Stimulated activated CD4-positive, alpha-beta T cell treated with anti-CD3 and anti-CD28 coated beads, Interleukin-4, amount 100 ng/mL, for 48 hours (primary cell): Measurements from ENCODE around the gene HERPUD1.
"Not testable (repeated sequence)": the region's sequence is repeated elsewhere in the genome, so short reads cannot be mapped to it uniquely, and the experiment has no call there.

Source experiments
- DNase-seq, 2 donors: peaks; one replicate each; pipeline ENCODE4 v3.0.0-alpha.2; 2020; ENCODE audit warnings: low read depth in 2 of 2

HERPUD1 gene

DNA sequence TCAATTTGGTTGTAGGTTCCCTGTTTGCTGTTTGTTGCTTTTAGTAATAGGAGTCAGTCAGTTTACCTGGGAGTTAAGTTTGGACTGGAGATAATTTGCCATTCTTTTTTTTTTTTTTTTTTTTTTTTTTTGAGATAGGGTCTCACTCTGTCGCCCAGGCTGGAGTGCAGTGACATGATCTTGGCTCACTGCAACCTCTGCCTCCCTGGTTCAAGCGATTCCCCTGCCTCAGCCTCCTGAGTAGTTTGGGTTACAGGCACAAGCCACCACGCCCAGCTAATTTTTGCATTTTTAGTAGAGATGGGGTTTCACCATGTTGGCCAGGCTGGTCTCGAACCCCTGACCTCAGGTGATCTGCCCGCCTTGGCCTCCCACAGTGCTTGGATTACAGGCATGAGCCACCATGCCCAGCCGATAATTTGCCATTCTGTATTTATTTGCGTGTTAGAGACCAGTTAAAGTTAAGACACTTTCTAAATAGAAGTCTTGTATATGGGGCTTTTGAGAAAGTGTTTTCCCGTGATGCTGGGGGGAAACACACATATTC lies 2.7 kb downstream of the HERPUD1 start:
- DNase-seq, result not testable (repeated sequence)

DNA sequence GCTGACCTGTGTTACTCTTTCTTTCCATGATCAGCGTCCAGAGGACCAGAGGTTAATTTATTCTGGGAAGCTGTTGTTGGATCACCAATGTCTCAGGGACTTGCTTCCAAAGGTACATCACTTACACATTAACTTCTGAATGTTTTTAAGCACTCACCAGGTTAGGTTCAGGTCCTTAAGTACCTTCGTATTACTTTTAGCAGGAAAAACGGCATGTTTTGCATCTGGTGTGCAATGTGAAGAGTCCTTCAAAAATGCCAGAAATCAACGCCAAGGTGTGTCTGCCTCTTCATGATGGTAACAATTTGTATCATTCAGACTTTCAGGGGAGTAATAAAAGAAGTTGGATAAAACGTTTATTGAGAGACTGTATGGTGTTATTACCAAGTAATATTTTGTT lies 3.3 kb downstream of the HERPUD1 start:
- DNase-seq, result no peak

DNA sequence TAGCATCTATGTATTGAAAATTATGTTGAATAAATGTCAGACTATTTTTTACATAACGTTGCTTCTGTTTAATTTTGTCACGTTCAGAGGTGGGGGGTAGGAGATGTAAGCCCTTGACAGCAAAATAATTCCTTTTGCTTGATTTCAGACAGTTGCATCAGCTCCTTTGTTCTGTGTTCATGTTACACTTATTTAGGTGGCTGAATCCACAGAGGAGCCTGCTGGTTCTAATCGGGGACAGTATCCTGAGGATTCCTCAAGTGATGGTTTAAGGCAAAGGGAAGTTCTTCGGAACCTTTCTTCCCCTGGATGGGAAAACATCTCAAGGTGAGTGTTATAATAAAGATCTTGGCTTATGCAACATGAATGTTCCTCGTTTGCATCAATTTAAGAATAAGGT lies 4.5 kb downstream of the HERPUD1 start:
- no peak for DNase-seq

DNA sequence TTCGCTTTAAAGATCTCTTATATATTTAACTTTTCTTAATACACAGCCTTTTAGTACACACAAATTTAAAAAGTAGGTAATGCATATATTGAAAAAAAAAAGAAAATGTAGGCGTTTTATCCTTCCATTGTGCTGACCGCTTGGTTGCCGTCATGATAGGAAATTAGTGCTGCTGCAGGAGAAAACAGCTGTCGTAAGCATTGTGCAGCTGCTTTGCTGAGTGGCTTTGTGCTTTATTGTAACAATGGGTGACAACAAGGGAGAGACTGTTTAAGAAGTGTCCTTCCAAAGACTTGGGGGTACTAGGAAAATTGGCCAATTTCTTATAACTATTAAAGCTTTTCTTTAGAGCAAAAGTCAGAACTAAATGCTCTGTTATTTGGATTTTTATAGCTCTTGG lies 5.0 kb downstream of the HERPUD1 start:
- DNase-seq, result no peak

DNA sequence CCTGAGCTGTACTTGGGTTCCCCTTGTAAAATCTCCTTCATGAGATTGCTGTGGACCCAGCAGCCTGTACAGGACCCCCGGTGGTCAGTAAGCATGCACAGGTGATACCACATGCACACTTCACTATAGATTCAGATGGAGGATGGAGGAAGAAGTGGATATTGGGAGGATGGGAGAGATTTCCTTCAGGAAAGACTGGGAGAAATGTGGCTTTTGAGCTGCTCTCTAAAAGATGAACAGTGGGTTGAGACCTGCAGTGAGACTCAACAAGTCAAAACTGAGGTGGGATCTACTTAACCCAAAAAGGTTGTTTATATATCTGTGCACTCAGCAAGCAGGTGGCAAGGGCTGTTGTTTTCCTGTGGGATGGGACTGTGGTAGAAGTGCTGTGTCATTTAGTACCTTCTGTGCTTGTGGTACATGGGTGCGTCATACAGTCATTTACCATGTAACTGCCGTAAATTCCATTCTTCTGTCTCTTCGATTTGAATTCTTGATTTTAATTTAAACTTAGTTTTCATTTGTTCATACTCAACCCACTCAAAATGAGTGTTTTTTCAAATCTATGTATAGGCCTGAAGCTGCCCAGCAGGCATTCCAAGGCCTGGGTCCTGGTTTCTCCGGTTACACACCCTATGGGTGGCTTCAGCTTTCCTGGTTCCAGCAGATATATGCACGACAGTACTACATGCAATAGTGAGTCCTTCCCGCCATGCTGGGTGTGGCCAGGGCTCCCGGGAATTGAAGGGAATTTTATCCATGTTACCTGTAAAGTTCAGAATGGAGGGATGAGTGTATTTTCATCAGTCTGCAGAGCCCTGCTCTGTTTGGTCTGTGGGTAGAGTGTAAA lies 6.9 kb downstream of the HERPUD1 start:
- DNase-seq, result peak in 1 of 2 donors; percentile 39

DNA sequence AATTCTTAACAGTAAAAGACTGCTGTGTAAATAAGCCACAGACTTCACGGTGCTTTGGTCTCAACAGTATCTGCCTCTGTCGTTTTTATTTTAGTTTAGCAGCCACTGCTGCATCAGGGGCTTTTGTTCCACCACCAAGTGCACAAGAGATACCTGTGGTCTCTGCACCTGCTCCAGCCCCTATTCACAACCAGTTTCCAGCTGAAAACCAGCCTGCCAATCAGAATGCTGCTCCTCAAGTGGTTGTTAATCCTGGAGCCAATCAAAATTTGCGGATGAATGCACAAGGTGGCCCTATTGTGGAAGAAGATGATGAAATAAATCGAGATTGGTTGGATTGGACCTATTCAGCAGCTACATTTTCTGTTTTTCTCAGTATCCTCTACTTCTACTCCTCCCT lies 7.9 kb downstream of the HERPUD1 start:
- no peak for DNase-seq

DNA sequence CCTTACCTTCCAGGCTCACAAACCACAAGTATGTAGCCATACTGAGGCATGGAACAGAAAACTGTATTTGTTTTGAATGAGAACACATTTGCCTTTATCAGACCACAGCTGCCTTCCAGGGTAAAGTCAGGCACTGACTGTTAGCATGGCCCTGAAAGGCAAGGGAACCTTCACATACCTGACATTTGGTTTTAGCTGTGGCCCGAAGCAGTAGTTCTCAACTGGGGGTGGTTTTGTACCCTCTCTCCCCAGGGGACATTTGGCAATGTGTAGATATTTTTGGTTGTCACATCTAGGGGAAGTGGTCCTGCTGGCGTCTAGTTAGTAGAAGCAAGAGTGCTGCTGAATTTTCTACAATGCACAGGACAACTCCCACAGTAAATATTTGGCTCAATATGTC lies 9.2 kb downstream of the HERPUD1 start:
- no peak for DNase-seq

DNA sequence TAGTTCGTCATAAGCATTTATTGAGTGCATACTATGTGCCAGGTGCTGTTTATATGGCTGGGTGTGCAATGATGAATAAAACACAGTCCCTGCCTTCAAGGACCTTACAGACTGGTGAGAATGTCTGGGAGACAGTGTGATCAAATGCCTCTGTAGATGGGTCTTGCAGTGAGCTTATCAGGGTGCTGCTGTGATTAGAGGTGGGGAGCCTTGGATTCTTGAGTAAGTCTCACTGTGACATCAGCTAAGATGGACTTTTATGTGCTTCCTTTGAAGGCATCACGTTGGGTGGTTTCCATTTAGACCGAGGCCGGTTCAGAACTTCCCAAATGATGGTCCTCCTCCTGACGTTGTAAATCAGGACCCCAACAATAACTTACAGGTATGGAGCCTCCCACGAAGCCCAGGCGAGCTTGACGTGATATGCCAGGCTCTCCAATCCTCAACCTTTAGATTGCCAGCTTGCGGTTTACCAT lies 10.0 kb downstream of the HERPUD1 start:
- no peak for DNase-seq

DNA sequence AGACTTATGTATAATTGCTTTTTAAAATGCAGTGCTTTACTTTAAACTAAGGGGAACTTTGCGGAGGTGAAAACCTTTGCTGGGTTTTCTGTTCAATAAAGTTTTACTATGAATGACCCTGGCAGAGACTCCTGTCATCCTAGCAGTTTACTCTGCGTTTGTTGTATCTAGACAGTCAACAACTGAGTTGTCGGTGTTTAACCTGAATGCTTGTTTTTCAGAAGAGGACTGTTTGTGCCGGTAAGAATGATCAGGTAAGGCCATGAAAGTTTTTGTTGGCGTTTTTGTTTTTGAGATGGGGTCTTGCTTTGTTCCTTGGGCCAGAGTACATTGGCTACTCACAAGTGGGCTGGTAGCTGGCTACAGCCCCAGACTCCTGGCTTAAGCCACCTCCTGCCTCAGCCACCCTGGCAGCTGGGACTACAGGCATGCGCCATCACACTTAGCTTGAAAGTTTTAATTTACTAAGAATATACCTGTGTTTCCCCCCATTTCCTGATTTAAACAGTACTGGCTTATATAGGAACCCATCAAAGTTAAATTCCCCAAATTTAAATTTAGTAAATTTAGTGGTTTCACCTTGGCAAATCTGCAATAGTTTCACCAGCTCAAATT lies 11.9 kb downstream of the HERPUD1 start:
- no peak for DNase-seq

DNA sequence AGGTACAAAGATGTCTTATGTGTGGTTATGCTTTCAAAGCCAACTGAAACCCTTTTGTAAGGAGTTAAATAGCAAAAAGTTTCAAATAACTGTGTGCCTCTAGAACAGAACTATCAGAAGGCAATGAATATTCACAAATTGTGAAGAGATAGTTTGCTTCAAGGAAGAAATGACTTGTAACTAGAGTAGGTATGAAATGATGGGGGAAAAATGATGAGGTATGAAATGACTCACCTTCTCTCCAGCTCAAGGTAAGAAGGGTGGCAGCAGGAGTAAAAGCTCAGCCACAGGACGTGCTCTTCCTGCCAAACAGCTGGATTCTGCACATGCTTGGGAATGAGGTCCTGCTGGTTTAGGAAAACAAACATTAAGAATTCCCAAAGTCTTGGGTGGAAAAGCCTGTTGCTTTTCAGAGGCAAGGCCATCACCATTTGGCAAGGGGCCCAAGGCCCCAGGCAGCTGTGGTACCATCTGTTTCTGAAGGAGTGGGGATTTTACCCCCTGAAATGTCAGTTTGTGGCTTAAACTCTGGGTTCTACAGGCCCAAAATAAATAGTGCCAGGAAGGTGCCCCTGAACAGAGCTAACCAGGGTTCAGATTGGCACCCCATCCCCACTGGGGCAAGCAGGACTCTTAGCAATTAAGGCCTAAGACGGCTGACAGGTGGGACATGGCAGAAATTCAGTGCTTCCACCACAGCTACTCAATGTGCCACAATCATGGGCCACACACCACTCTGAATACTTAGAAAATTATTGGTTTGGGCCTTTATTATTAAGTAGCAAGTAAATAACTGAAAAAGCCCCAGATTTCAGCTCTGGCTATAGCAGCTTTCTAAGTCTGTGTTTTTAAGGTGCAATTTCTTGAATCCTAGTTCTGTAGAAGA lies 13.3 kb downstream of the HERPUD1 start:
- DNase-seq, result no peak

DNA sequence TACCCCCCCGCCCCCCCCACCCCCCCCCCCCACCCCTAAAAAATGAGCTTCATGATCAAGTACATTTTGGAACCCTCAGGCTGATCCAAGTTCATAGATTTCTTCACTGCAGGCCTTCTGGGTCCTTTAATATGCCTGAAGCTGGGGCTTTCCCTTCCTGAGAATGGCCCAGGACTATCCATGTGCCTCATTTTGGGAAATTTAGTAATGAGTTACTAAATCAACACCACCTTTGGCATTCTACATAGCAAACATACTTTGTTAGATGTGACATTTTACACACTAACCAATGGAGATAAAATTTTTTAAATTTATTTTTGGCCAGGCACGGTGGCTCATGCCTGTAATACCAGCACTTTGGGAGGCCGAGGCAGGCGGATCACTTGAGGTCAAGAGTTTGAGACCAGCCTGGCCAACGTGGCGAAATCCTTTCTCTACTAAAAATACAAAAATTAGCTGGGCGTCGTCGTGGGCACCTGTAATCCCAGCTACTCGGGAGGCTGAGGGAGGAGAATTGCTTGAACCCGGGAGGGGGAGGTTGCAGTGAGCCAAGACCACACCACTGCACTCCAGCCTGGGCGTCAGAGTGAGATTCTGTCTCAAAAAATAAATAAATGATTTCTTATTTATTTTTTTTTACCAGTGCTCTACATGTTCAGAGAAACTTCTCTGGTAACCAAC lies 14.0 kb downstream of the HERPUD1 start:
- no peak for DNase-seq

DNA sequence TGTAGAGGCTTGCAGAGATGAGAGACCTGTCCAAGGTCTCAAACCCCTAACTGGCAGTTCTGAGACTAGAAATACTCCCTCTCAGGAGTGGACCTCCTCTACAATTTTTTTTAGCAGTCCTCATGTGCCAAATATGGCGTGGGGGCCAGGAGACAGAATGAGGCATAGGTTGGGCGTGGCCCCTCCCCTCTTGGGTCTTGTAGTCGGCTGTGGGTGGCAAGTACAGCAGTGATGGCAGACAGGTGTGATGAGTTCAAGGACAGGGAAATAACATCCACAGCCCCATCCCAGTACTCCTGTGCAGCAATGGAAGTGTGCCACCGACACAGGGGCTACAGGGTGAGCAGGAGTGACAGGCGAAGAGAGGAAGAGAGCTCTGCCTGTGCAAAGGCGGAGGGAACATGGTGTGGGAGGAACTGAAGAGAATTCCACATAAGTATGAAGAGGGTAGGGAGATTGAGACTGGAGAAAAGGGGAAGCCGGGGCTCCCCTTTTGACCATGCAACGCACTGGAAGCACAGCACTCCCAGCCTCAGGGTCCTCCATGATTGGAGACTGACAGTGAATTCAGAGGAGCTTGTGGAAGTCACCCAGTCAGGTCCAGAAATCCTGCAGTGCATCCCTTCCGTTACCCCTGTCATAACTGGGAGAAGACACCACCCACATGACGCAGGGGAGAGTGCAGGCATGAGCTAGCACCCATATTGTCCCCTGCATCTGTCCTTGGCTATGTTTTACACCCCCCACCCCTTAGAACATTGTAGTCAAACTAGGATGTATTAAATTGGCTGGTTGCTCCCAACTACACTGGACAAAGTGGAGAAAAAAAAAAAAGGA lies 15.0 kb downstream of the HERPUD1 start:
- no peak for DNase-seq

DNA sequence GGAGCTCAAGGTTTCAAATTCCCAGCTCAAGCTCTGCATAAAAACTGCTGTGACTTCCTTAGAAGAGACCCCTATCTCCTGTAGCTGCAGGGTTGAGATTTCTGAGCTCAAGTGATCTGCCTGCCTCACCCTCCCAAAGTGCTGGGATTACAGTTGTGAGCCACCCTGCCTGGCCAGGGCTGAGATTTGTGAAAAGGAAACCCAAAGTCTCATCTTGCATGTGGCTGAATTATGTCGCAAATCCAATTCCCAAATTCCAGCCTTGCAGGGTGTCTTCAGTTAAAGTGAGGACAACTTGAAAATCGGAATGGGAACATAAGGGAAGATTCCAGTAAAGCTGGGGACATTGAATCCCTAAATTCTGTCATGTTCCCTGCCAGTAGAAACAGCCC lies 15.7 kb downstream of the HERPUD1 start:
- no peak for DNase-seq

DNA sequence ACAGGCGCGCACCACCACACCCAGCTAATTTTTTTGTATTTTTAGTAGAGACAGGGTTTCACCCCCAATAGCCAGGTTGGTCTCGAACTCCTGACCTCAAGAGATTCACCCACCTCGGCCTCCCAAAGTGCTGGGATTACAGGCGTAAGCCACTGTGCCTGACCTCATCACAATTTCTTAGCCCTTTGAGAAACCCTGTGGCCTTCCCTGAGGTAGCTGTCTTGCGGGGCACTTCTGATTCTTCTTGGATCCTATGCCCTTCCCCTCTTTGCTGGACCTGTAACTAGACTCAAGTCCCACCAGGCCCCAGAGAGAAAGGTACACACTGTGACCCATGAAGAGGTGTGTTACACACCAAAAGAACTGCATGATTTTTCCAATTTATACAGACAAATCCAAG lies 16.3 kb downstream of the HERPUD1 start:
- no peak for DNase-seq

DNA sequence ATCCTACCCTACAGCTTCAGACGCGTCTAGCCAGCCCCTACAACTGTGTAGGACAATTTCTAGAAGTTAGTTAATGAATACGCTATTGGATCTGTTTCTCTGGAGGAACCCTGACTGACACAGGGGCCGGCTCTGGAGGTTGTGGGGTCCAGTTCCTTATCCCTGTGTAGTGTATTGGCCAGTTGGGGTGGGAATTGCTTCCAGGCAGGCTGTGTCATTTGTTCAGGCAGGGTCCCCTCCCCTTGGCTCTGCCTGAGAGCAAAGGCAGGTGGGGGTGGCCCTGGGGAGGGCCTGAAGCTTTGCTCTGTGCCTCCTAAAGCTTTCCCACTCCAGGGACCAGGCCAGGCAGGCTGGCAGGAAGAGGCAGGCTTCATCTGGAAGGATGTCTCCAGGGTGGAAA lies 18.1 kb downstream of the HERPUD1 start:
- no peak for DNase-seq

DNA sequence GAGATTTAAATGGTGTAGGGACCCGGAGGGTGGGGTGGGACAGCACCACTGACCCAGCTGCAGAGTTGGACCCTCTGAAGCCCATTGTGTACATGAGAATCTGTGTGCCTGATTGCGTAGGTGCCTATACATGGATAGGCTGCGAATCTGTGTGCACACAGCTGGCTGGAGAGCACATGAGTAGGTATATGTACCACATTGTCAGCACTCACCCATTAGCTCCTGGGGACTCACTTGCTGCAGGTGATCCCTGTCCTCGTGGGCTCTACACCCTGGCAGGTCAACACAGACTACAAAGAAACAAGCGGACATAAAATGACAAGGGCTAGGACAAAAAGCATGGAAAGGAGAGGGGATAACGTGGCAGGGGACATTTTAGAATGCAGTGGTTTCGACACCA lies 18.5 kb downstream of the HERPUD1 start:
- no peak for DNase-seq

DNA sequence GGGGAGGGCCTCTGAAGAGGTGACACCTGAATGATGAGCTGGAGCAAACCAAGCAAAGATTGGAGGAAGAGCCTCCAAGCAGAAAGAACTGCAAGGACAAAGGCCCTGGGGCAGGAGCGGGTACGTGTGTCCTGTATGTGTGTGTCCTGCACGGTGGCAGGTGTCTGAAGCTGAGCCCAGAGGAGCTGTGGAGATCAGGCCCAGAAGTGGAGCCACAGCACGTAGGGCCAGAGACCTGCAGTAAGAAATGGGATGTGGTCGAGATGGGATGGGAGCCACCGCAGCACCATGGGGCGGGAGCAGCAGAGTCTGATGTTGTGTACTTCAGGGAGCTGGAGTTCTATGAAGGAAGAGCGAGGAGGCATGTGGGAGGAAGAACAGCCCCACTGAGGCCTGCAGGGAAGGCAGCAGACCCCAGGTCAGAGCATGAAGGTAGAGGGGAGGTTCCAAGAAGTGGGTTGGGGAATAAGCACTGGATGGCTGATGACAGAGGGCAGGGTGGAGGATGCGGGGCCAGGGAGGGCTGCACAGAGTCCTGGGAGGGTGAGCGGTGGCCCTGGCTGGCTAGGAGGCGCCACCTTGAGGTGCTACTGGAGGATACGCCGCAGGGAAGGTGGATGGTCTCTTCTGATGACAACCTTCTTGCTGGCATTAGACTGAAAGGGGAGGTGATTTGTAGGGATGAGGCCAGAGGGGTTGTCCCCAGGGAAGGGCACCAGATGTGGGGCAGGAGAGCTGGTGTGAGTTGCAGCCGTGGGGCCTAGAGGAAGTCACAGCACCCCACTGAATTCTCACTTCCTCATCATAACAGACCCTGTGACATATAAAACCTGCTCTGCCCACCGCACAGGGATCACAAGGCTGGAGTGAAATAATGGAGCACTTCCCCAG lies 19.2 kb downstream of the HERPUD1 start:
- peak; percentile 55 to 56 for DNase-seq

DNA sequence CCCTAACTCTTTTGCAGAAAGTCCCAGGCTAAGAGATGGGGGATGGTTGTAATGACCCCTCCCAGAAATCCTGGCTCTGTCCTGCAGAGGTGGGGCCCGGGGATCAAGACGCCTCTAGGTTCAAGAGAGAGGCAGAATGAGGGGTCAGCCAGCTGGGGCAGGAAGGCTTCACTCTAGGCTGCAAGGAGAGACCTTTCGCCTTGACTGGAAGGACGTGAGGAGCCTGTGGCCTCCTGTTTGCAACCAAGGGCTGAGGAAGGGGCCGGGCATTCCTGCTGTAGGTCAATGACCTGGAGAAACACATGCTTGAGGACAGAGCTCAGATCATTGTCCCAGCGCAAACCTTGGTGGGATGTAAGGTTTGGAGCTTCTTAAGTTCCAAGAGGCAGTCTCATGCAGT lies 21.1 kb downstream of the HERPUD1 start:
- no peak for DNase-seq

DNA sequence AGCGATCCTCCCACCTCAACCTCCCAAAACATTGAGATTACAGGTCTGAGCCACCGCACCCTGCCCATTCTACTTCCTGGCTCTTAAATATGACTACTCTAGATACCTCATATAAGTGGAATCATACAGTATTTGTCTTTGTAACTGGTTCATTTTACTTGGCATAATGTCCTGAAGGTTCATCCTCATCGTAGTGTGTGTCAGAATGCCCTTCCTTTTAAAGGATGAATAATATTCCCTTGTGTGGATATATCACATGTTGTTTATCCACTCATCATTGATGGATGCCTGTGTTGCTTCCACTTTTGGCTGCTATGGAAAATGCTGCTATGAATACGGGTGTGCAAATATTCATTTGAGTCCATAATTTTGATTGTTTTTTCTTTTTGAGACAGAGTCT lies 24.1 kb downstream of the HERPUD1 start:
- no peak for DNase-seq

DNA sequence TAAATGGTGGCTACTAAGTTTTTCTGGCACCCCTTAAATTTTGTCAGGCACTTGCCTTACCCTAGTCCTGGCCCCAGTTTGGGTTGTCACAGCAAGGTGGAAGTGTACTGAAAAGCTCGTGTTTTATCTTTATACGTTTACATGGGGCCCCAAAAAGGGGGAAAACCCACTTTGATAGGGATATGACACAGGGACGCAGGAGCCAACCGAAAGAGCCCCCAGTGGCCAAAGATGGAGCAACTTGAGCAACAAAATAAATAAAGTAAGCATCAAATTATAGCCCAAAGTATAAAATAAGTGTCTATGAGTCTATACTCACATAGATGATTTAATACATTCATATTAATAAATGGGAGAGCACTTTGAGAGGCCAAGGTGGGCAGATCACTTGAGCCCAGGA lies 24.8 kb downstream of the HERPUD1 start:
- DNase-seq, result no peak
